HCT116 (cell line): Measurements from ENCODE around the gene CTLA4.

Source experiments
- CEBPB ChIP-seq: IDR thresholded peaks from 2 replicates; pipeline ENCODE4 v1.6.1; 2012; ENCODE audit warnings: low read depth
- CTCF ChIP-seq, 3 experiments: fragments of 200-600 bp in 1 of 3; sonication (generic) in 1 of 3; IDR thresholded peaks in 2 of 3; conservative IDR thresholded peaks in 1 of 3; 2 replicates each; pipeline ENCODE4 v1.5.1; 2012 to 2017; ENCODE audit warnings: low read depth in 2 of 3, low read length in 2 of 3, antibody characterized with exemption in 1 of 3, borderline replicate concordance in 1 of 3, control low read depth in 1 of 3, mild to moderate bottlenecking in 1 of 3, mixed read lengths in 1 of 3, mixed run types in 1 of 3, moderate library complexity in 1 of 3; ENCODE audit not compliant: insufficient read depth in 1 of 3
- EZH2 ChIP-seq: fragments of 200-600 bp; sonication (generic); IDR thresholded peaks from 2 replicates; pipeline ENCODE4 v1.6.1; 2017; ENCODE audit warnings: antibody characterized with exemption, mixed run types
- EZH2phosphoT487 ChIP-seq: fragments of 200-600 bp; IDR thresholded peaks from 2 replicates; pipeline ENCODE4 v1.6.1; 2018; ENCODE audit warnings: antibody characterized with exemption, borderline replicate concordance
- FOSL1 ChIP-seq: IDR thresholded peaks from 2 replicates; pipeline ENCODE4 v1.6.1; 2012; ENCODE audit warnings: low read depth
- JUND ChIP-seq: IDR thresholded peaks from 2 replicates; pipeline ENCODE4 v1.6.1; 2012
- POLR2A ChIP-seq: IDR thresholded peaks from 2 replicates; pipeline ENCODE4 v1.7.0; 2011; ENCODE audit warnings: borderline replicate concordance; ENCODE audit not compliant: insufficient read depth, insufficient read length; ENCODE audit errors: extremely low read depth
- POLR2AphosphoS5 ChIP-seq: IDR thresholded peaks from 2 replicates; pipeline ENCODE4 v1.6.1; 2011; ENCODE audit warnings: mild to moderate bottlenecking, low read depth, low read length, moderate library complexity
- REST ChIP-seq: IDR thresholded peaks from 2 replicates; pipeline ENCODE4 v1.6.1; 2012; ENCODE audit warnings: low read depth
- SP1 ChIP-seq: IDR thresholded peaks from 2 replicates; pipeline ENCODE4 v1.6.1; 2012; ENCODE audit warnings: low read depth
- TCF7L2 ChIP-seq: IDR thresholded peaks from 2 replicates; pipeline ENCODE4 v1.7.0; 2011; ENCODE audit warnings: borderline replicate concordance, inconsistent platforms; ENCODE audit not compliant: insufficient read depth, insufficient read length; ENCODE audit errors: extremely low read depth
- TF ChIP-seq, protein P1 (sequence below): IDR thresholded peaks from 2 replicates; pipeline ENCODE4 v1.6.1; 2012

DNA sequence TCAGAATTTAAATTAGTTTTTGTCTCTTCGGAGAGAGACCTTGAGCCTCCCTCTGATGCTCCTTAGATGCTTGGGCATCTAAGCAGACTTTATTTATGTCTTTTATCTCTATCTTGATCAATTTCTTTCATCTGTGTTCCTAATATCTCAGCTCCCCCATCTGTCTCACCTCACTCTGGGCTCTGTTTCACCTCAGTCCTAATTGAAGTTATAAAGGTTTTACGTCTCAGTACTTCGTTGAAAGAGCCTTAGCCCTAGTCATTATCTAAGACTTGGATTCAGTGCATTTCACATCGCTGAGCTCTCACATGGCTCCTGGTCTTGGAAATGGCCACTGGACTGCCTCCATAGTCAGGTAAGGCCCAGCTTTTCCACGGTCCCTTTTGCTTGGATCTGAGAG is 13.8 kb upstream of the CTLA4 start:
- TF ChIP-seq, protein P1, sequence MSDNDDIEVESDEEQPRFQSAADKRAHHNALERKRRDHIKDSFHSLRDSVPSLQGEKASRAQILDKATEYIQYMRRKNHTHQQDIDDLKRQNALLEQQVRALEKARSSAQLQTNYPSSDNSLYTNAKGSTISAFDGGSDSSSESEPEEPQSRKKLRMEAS: no peak
- no peak for TF ChIP-seq POLR2A
- no peak for TF ChIP-seq POLR2AphosphoS5
- no peak for TF ChIP-seq SP1
- no peak for TF ChIP-seq CTCF (IDR thresholded peaks at IDR 0.05 in 2 of 3, conservative IDR thresholded peaks at IDR 0.05 in 1 of 3; ENCODE audit: borderline replicate concordance in 1 of 3, insufficient read depth in 1 of 3, low read depth in 2 of 3, low read length in 2 of 3)
- TF ChIP-seq REST: no peak
- TF ChIP-seq EZH2phosphoT487: no peak
- TF ChIP-seq EZH2: no peak
- TF ChIP-seq FOSL1: no peak
- TF ChIP-seq TCF7L2: no peak
- TF ChIP-seq JUND: no peak
- no peak for TF ChIP-seq CEBPB
